Cerebellar nuclear complex (tissue), 1 donor: ENCODE measurements around the gene C22orf31.

Source experiments
- DNase-seq, 2 experiments: peaks; one replicate each; lab custom pipeline; 2025; lab: John Stamatoyannopoulos, UW

The C22orf31 gene

GRCh38 chr22:29029202-29030000, 32.2 kb downstream of the C22orf31 start:
- no peak for DNase-seq

GRCh38 chr22:29028468-29028867, 33.2 kb downstream of the C22orf31 start:
- DNase-seq, result no peak

- no peak for DNase-seq
These were observed 35.1 kb downstream of the C22orf31 start for GRCh38 chr22:29026579-29026978.

GRCh38 chr22:29023172-29023796, 38.3 kb downstream of the C22orf31 start:
- no peak for DNase-seq

- no peak for DNase-seq
These were observed 39.4 kb downstream of the C22orf31 start for GRCh38 chr22:29022101-29022817.

- DNase-seq, result no peak
These were observed 43.1 kb downstream of the C22orf31 start for GRCh38 chr22:29018293-29019189.

GRCh38 chr22:29016067-29016938, 45.3 kb downstream of the C22orf31 start:
- no peak for DNase-seq

GRCh38 chr22:29014773-29015172, 46.9 kb downstream of the C22orf31 start:
- no peak for DNase-seq

- DNase-seq, result no peak
These were observed 47.3 kb downstream of the C22orf31 start for GRCh38 chr22:29014293-29014692.

- no peak for DNase-seq
These were observed 48.7 kb downstream of the C22orf31 start for GRCh38 chr22:29012952-29013351.

GRCh38 chr22:29012101-29012433, 49.6 kb downstream of the C22orf31 start:
- no peak for DNase-seq

GRCh38 chr22:29011240-29012100, 50.2 kb downstream of the C22orf31 start:
- DNase-seq, result peak in 1 of 2 experiments; percentile 9

- DNase-seq, result no peak
These were observed 52.5 kb downstream of the C22orf31 start for GRCh38 chr22:29009148-29009547.
